ENCODE measurements around the gene TMEM108.

Gene TMEM108

DNA sequence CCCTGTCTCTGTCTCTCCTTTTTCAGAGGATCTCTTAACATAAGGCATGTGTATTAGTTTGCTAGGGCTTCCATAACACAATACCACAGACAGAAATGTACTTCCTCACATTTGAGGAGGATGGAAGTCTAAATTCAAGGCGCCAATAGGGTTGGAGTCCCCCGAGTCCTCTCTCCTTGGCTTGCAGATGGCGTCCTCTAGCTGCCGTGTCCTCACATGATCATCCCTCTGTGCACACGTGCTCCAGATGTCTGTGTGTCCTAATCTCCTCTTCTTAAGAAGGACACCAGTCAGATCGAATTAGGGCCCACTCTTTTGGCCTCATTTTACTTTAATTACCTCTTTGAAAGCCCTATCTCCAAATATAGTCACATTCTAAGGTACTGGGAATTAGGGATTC, 338.6 kb downstream of the TMEM108 start:
- no peaks in the 10 kb centered on the region for H3K27me3 ChIP-seq (ENCODE audit: control insufficient read depth, low read length)
- no peak overlapping the region for H3K27ac ChIP-seq (ENCODE audit: low read depth, low read length)
- H3K4me1 ChIP-seq (ENCODE audit: control insufficient read depth, low read length) = peaks cover 6% of the 10 kb centered on the region; the same call in 1 of the 2 replicates
- no peaks in the 10 kb centered on the region for H3K9me3 ChIP-seq (ENCODE audit: control insufficient read depth, insufficient read depth, low read length)
- no peak overlapping the region for H3K4me3 ChIP-seq (ENCODE audit: low read length)
- no peak for TF ChIP-seq CTCF (IDR thresholded peaks at IDR 0.05; ENCODE audit: low read depth, low read length, poor library complexity, severe bottlenecking)
- no peak for TF ChIP-seq EZH2phosphoT487 (IDR thresholded peaks at IDR 0.05; ENCODE audit: borderline replicate concordance, low read length)
- H4K20me1 ChIP-seq (ENCODE audit: control insufficient read depth, insufficient read depth, low read depth, low read length) = no peaks in the 10 kb centered on the region
- H3F3A ChIP-seq (ENCODE audit: control insufficient read depth, insufficient read depth) = no peaks in the 10 kb centered on the region
- no peaks in the 10 kb centered on the region for H3K36me3 ChIP-seq (ENCODE audit: control insufficient read depth, low read length)
- no peaks in the 10 kb centered on the region for H3K9me2 ChIP-seq (replicated peaks; ENCODE audit: control insufficient read depth, low read length)
- no peak overlapping the region for H3K4me2 ChIP-seq (ENCODE audit: low read length)
- no peaks in the 10 kb centered on the region for H3K79me2 ChIP-seq (ENCODE audit: control insufficient read depth, low read length)

- Histone ChIP-seq H3F3A (ENCODE audit: control insufficient read depth, insufficient read depth) (no peaks in the 10 kb centered on the region), H3K9me2 (replicated peaks; ENCODE audit: control insufficient read depth, low read length) (no peaks in the 10 kb centered on the region), H3K27me3 (ENCODE audit: control insufficient read depth, low read length) (no peaks in the 10 kb centered on the region), H3K4me3 (ENCODE audit: low read length) (no peak overlapping the region), H3K79me2 (ENCODE audit: control insufficient read depth, low read length) (no peaks in the 10 kb centered on the region), H3K4me2 (ENCODE audit: low read length) (no peak overlapping the region), H3K36me3 (ENCODE audit: control insufficient read depth, low read length) (no peaks in the 10 kb centered on the region), H3K4me1 (ENCODE audit: control insufficient read depth, low read length) (peaks cover 6% of the 10 kb centered on the region; the same call in 1 of the 2 replicates), H3K9me3 (ENCODE audit: control insufficient read depth, insufficient read depth, low read length) (no peaks in the 10 kb centered on the region), H4K20me1 (ENCODE audit: control insufficient read depth, insufficient read depth, low read depth, low read length) (no peaks in the 10 kb centered on the region), H3K27ac (ENCODE audit: low read depth, low read length) (no peak overlapping the region)
- TF ChIP-seq CTCF (IDR thresholded peaks at IDR 0.05; ENCODE audit: low read depth, low read length, poor library complexity, severe bottlenecking) (no peak), EZH2phosphoT487 (IDR thresholded peaks at IDR 0.05; ENCODE audit: borderline replicate concordance, low read length) (no peak)
Observed at GRCh38 chr3:133377396-133377795, 339.2 kb downstream of the TMEM108 start.

- H3K4me2 ChIP-seq (ENCODE audit: low read length) = no peak overlapping the region
- H4K20me1 ChIP-seq (ENCODE audit: control insufficient read depth, insufficient read depth, low read depth, low read length) = no peaks in the 10 kb centered on the region
- H3K79me2 ChIP-seq (ENCODE audit: control insufficient read depth, low read length) = no peaks in the 10 kb centered on the region
- H3K9me2 ChIP-seq (replicated peaks; ENCODE audit: control insufficient read depth, low read length) = no peaks in the 10 kb centered on the region
- H3K4me3 ChIP-seq (ENCODE audit: low read length) = no peak overlapping the region
- no peaks in the 10 kb centered on the region for H3K36me3 ChIP-seq (ENCODE audit: control insufficient read depth, low read length)
- H3K4me1 ChIP-seq (ENCODE audit: control insufficient read depth, low read length) = peaks cover 5% of the 10 kb centered on the region; the same call in 1 of the 2 replicates
- H3K9me3 ChIP-seq (ENCODE audit: control insufficient read depth, insufficient read depth, low read length) = no peaks in the 10 kb centered on the region
- no peaks in the 10 kb centered on the region for H3K27me3 ChIP-seq (ENCODE audit: control insufficient read depth, low read length)
- no peak for TF ChIP-seq CTCF (IDR thresholded peaks at IDR 0.05; ENCODE audit: low read depth, low read length, poor library complexity, severe bottlenecking)
- TF ChIP-seq EZH2phosphoT487 (IDR thresholded peaks at IDR 0.05; ENCODE audit: borderline replicate concordance, low read length) = no peak
- no peak overlapping the region for H3K27ac ChIP-seq (ENCODE audit: low read depth, low read length)
- no peaks in the 10 kb centered on the region for H3F3A ChIP-seq (ENCODE audit: control insufficient read depth, insufficient read depth)
Observed at GRCh38 chr3:133379926-133380325, 341.7 kb downstream of the TMEM108 start.
